RWPE1 (cell line): ENCODE results near the gene DLGAP1.
A peak's percentile ranks its signal among the peaks of the same experiment; 100 is the strongest.

ENCODE experiments used
- CTCF ChIA-PET: fragments of 350-600 bp; sonication (Branson Sonifier 250); formaldehyde crosslinking; extraction: SDS; loops from one replicate; lab custom pipeline; 2021; lab: Yijun Ruan, JAX
- POLR2A ChIA-PET: fragments of 400-600 bp; formaldehyde crosslinking; extraction: SDS; loops from one replicate; lab custom pipeline; 2020; ENCODE audit warnings: antibody characterized with exemption; ENCODE audit not compliant: low non-redundant PET; lab: Yijun Ruan, JAX
- DNase-seq: peaks from one replicate; pipeline ENCODE4 v3.0.0; 2012; ENCODE audit warnings: low spot score
- H3K27ac ChIP-seq: fragments of 450-650 bp; 2 replicates; pipeline ENCODE4 v1.5.1; 2017
- CTCF ChIP-seq: fragments of 450-650 bp; conservative IDR thresholded peaks from 2 replicates; pipeline ENCODE4 v1.5.1; 2017; ENCODE audit warnings: low read depth, mild to moderate bottlenecking

Gene DLGAP1

GRCh38 chr18:3450012-3450798 is 1004.9 kb downstream of the DLGAP1 start, which contains the start of gene TGIF1:
Gene TGIF1 (plus strand): TSS chr18:3450172. CDS start chr18:3450490, 318 bp downstream.
- H3K27ac ChIP-seq = peak within 1 kb of the TSS; percentile 100
- POLR2A ChIA-PET = interaction anchor here (1.0 kb wide), 1 partner anchor 153 kb away, joined by 7 read pairs; no protein-coding TSS in a partner anchor
- no peak for TF ChIP-seq CTCF
- CTCF ChIA-PET = interaction anchor here (0.6 to 1.1 kb wide), 2 partner anchors 9 to 168 kb away, joined by 3 read pairs; no protein-coding TSS in a partner anchor
- peak; percentile 76 for DNase-seq

- TF ChIP-seq CTCF = no peak
- peak overlapping the region; percentile 100 for H3K27ac ChIP-seq
- POLR2A ChIA-PET = interaction anchor here (1.0 kb wide), 2 partner anchors 145 to 154 kb away, joined by 5 to 7 read pairs; no protein-coding TSS in a partner anchor
- CTCF ChIA-PET = no interaction called here
- peak; percentile 95 for DNase-seq
Measured at GRCh38 chr18:3449512-3450011, 1005.5 kb downstream of the DLGAP1 start.

GRCh38 chr18:3448838-3449511 is 1006.1 kb downstream of the DLGAP1 start:
- peak overlapping the region; percentile 100 for H3K27ac ChIP-seq
- no peak for DNase-seq
- ChIA-PET POLR2A (interaction anchor here (1.0 to 1.9 kb wide), 4 partner anchors 98 to 155 kb away, joined by 4 to 11 read pairs (median 6); no protein-coding TSS in a partner anchor), CTCF (interaction anchor here (0.6 kb wide), 1 partner anchor 166 kb away, joined by 7 read pairs; no protein-coding TSS in a partner anchor)
- no peak for TF ChIP-seq CTCF

- peak; percentile 93 for DNase-seq
- ChIA-PET CTCF (interaction anchor here (0.6 to 1.1 kb wide), 10 partner anchors 98 to 214 kb away, joined by 3 to 7 read pairs (median 3); no protein-coding TSS in a partner anchor), POLR2A (interaction anchor here (0.6 to 1.9 kb wide), 8 partner anchors 9 to 433 kb away, joined by 3 to 11 read pairs (median 4); no protein-coding TSS in a partner anchor)
- peak; percentile 22; the same call in 1 of the 2 replicates for TF ChIP-seq CTCF
- H3K27ac ChIP-seq = peak overlapping the region; percentile 100
Measured at GRCh38 chr18:3447895-3448837, 1006.9 kb downstream of the DLGAP1 start.

- ChIA-PET POLR2A (interaction anchor here (0.5 to 1.9 kb wide), 9 partner anchors 8 to 1847 kb away, joined by 3 to 11 read pairs (median 4); no protein-coding TSS in a partner anchor), CTCF (interaction anchor here (0.6 to 1.1 kb wide), 9 partner anchors 97 to 249 kb away, joined by 3 to 4 read pairs (median 3); no protein-coding TSS in a partner anchor)
- DNase-seq = peak; percentile 42
- TF ChIP-seq CTCF = no peak
- peak overlapping the region; percentile 100 for H3K27ac ChIP-seq
Measured at GRCh38 chr18:3447068-3447894, 1007.8 kb downstream of the DLGAP1 start.
